Measurements from ENCODE around the gene MYBPHL.

MYBPHL gene

GRCh38 chr1:109306832-109307273 lies at the start of gene MYBPHL:
TSS of gene MYBPHL (minus strand) at chr1:109307011. CDS start at chr1:109306991, 20 bp downstream.
- no peak for DNase-seq (ENCODE audit: extremely low read depth, low read depth)
- no peak for TF ChIP-seq CTCF (IDR thresholded peaks at IDR 0.05; ENCODE audit: low read depth, low read length)

- no peak for DNase-seq (ENCODE audit: extremely low read depth, low read depth)
- no peak for TF ChIP-seq CTCF (IDR thresholded peaks at IDR 0.05; ENCODE audit: low read depth, low read length)
Measured at GRCh38 chr1:109356505-109356904, 49.7 kb upstream of the MYBPHL start.

GRCh38 chr1:109354929-109355328 lies 48.1 kb upstream of the MYBPHL start:
- TF ChIP-seq CTCF (IDR thresholded peaks at IDR 0.05; ENCODE audit: low read depth, low read length), result no peak
- no peak for DNase-seq (ENCODE audit: extremely low read depth, low read depth)

- DNase-seq (ENCODE audit: extremely low read depth, low read depth), result no peak
- TF ChIP-seq CTCF (IDR thresholded peaks at IDR 0.05; ENCODE audit: low read depth, low read length), result no peak
Measured at GRCh38 chr1:109351457-109351856, 44.6 kb upstream of the MYBPHL start.

GRCh38 chr1:109350655-109351054 lies 43.8 kb upstream of the MYBPHL start:
- no peak for TF ChIP-seq CTCF (IDR thresholded peaks at IDR 0.05; ENCODE audit: low read depth, low read length)
- no peak for DNase-seq (ENCODE audit: extremely low read depth, low read depth)

- no peak for DNase-seq (ENCODE audit: extremely low read depth, low read depth)
- no peak for TF ChIP-seq CTCF (IDR thresholded peaks at IDR 0.05; ENCODE audit: low read depth, low read length)
Measured at GRCh38 chr1:109350182-109350581, 43.4 kb upstream of the MYBPHL start.

- TF ChIP-seq CTCF (IDR thresholded peaks at IDR 0.05; ENCODE audit: low read depth, low read length), result no peak
Measured at GRCh38 chr1:109347511-109347910, 40.7 kb upstream of the MYBPHL start.

More at GRCh38 chr1:109347511-109347910, 40.7 kb upstream of the MYBPHL start:
- DNase-seq (ENCODE audit: extremely low read depth, low read depth), result no peak

Data from AG09319 (cell line).